Esophagus squamous epithelium (tissue), 5 donors: ENCODE results near the gene TNRC6A. TPM values are rescaled to one million over a fixed set of nuclear protein-coding genes. Genes with fewer than 3 reads are reported as not detected.

Experiments used
- DNase-seq: peaks from one replicate; lab custom pipeline; 2025; lab: John Stamatoyannopoulos, UW
- H3K27ac ChIP-seq, 4 donors: fragments of 200-600 bp; sonication (generic); one replicate each; pipeline ENCODE4 v1.5.1; 2016 to 2019; ENCODE audit warnings: mild to moderate bottlenecking in 1 of 4
- H3K27me3 ChIP-seq, 4 donors: fragments of 200-600 bp; sonication (generic); 1 replicate in 3 of 4; 2 replicates in 1 of 4; pipeline versions ENCODE4 v1.5.1 to v1.6.0; 2017 to 2021; ENCODE audit warnings: antibody characterized with exemption in 1 of 4
- H3K36me3 ChIP-seq, 3 donors: fragments of 200-600 bp; sonication (generic); one replicate each; pipeline ENCODE4 v1.5.1; 2016 to 2019
- H3K4me1 ChIP-seq, 3 donors: fragments of 200-600 bp; sonication (generic); one replicate each; pipeline ENCODE4 v1.5.1; 2017 to 2019
- H3K4me3 ChIP-seq, 4 donors: fragments of 200-600 bp; sonication (generic); 1 replicate in 3 of 4; 2 replicates in 1 of 4; pipeline ENCODE4 v1.5.1; 2016 to 2019; ENCODE audit warnings: mild to moderate bottlenecking in 2 of 4, moderate library complexity in 1 of 4
- H3K9me3 ChIP-seq, 3 donors: fragments of 200-600 bp; sonication (generic); one replicate each; pipeline ENCODE4 v1.5.1; 2016 to 2019
- POLR2A ChIP-seq, 4 donors: fragments of 450-650 bp; IDR thresholded peaks; one replicate each; pipeline ENCODE4 v1.6.1; 2017; ENCODE audit warnings: antibody characterized with exemption in 4 of 4, mild to moderate bottlenecking in 4 of 4, moderate library complexity in 3 of 4
- WGBS, 2 donors: methylation state at CpG; one replicate each; pipeline ENCODE4 v1.1.5; 2018; 5-methylcytosine and 5-hydroxymethylcytosine counted together
- intact Hi-C: fragments of 100-400 bp; cut with DNase I; formaldehyde crosslinking; loops from one replicate; pipeline ENCODE4 v1.15.0; 2022
- total RNA-seq, 4 donors: library from RNA; depleted of rRNA; stranded (reverse); fragments of >200 nt; gene quantifications; one replicate each; pipeline ENCODE4 v1.1.0, GENCODE V29; 2016
- TF ChIP-seq, protein P1 (sequence below), 6 experiments: fragments of 450-650 bp in 4 of 6; fragments of 200-600 bp in 2 of 6; sonication (generic) in 2 of 6; IDR thresholded peaks; one replicate each; pipeline ENCODE4 v1.5.1; 2016 to 2019; ENCODE audit warnings: antibody characterized with exemption in 6 of 6, mild to moderate bottlenecking in 4 of 6, moderate library complexity in 4 of 6
- donor health status: DM: yes; HTN: yes; CAD: no.

Gene TNRC6A
- total RNA-seq, 4 donors from 2014 or later, result 12.3 to 34.0 (median 18.5) TPM

- Histone ChIP-seq H3K4me1 (no peaks in the 10 kb centered on the region), H3K4me3 (no peak overlapping the region), H3K36me3 (no peaks in the 10 kb centered on the region), H3K27ac (no peak overlapping the region), H3K9me3 (peaks cover 0 to 4% (median 0%) of the 10 kb centered on the region in 3 donors), H3K27me3 (peaks cover 0 to 3% (median 0%) of the 10 kb centered on the region in 4 donors)
- DNase-seq, result no peak
- WGBS, 2 donors, result 59 to 61% methylated on average over 1 of the region's 1 CpG
- intact Hi-C loops, result no loop called here
- TF ChIP-seq, protein P1, sequence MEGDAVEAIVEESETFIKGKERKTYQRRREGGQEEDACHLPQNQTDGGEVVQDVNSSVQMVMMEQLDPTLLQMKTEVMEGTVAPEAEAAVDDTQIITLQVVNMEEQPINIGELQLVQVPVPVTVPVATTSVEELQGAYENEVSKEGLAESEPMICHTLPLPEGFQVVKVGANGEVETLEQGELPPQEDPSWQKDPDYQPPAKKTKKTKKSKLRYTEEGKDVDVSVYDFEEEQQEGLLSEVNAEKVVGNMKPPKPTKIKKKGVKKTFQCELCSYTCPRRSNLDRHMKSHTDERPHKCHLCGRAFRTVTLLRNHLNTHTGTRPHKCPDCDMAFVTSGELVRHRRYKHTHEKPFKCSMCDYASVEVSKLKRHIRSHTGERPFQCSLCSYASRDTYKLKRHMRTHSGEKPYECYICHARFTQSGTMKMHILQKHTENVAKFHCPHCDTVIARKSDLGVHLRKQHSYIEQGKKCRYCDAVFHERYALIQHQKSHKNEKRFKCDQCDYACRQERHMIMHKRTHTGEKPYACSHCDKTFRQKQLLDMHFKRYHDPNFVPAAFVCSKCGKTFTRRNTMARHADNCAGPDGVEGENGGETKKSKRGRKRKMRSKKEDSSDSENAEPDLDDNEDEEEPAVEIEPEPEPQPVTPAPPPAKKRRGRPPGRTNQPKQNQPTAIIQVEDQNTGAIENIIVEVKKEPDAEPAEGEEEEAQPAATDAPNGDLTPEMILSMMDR (IDR thresholded peaks at IDR 0.05), result no peak
- no peak for TF ChIP-seq POLR2A (IDR thresholded peaks at IDR 0.05)
Observed at GRCh38 chr16:24861461-24861860, 132.0 kb downstream of the TNRC6A start.

DNA sequence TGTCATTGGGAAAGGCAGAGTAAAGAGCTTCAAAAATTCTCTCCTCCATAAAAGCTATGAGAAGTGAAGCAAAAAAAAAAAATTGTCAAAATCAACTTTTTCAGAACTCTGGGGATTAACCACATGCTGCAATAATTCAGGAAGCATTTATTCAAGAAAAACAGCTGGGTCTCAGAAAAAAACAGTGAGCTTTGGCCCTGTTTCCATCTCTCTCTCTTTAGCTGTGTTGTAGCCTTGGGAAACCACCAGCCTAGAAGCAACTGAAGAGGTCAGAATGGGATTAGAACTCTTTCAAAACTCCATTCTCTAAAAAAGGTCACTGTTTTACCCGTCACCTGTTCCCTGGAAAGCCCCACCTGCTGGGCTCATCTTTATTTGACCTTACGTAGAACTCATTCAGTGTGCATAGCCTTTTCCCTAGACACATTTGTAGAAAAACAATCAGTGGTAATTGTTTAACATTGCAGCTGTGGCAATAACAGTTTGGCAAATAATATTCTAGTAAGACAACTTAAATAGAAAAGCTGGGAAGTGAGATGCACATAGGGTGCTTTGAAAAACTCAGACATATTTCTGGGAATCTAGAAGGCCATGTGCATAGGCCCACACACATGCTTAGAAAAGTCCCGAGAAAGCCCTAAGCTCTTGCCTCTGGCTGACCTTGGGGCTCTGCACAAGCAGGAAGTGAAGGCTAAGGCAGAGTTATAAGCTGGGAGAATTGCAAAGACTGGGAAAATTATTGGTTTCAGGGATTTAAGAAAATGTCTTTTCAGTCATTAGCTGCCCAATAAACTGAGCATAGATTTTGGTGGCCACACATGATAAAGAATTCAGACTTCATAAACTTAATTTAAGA, 134.4 kb downstream of the TNRC6A start:
- 80 to 89% methylated on average over 3 of the region's 3 CpGs for WGBS, 2 donors
- H3K4me3 ChIP-seq, result no peak overlapping the region
- H3K27ac ChIP-seq, result no peak overlapping the region
- TF ChIP-seq, protein P1 (IDR thresholded peaks at IDR 0.05), result no peak
- TF ChIP-seq POLR2A (IDR thresholded peaks at IDR 0.05), result no peak
- intact Hi-C loops, result no loop called here
- H3K27me3 ChIP-seq, result no peaks in the 10 kb centered on the region
- H3K4me1 ChIP-seq, result no peaks in the 10 kb centered on the region
- DNase-seq, result no peak
- peaks cover 0 to 4% (median 0%) of the 10 kb centered on the region in 3 donors for H3K9me3 ChIP-seq
- no peaks in the 10 kb centered on the region for H3K36me3 ChIP-seq

- TF ChIP-seq, protein P1 (IDR thresholded peaks at IDR 0.05), result no peak
- TF ChIP-seq POLR2A (IDR thresholded peaks at IDR 0.05), result no peak
- 60% methylated on average over 4 of the region's 8 CpGs; no CpG with 5 or more reads in 1 of the 2 donors for WGBS, 2 donors
- intact Hi-C loops, result no loop called here
- DNase-seq, result no peak
- Histone ChIP-seq H3K4me1 (no peaks in the 10 kb centered on the region), H3K4me3 (no peak overlapping the region), H3K36me3 (no peaks in the 10 kb centered on the region), H3K27me3 (no peaks in the 10 kb centered on the region), H3K9me3 (peaks cover 0 to 3% (median 0%) of the 10 kb centered on the region in 3 donors), H3K27ac (no peak overlapping the region)
Observed at GRCh38 chr16:24869033-24869432, 139.6 kb downstream of the TNRC6A start.

GRCh38 chr16:24871891-24872290, 142.4 kb downstream of the TNRC6A start:
- WGBS, 2 donors, result 80 to 99% methylated on average over 5 of the region's 5 CpGs
- TF ChIP-seq, protein P1 (IDR thresholded peaks at IDR 0.05), result no peak
- no peak for TF ChIP-seq POLR2A (IDR thresholded peaks at IDR 0.05)
- Histone ChIP-seq H3K36me3 (no peaks in the 10 kb centered on the region), H3K27ac (no peak overlapping the region), H3K4me3 (no peak overlapping the region), H3K9me3 (no peaks in the 10 kb centered on the region), H3K27me3 (no peaks in the 10 kb centered on the region), H3K4me1 (no peaks in the 10 kb centered on the region)
- intact Hi-C loops, result no loop called here
- no peak for DNase-seq

GRCh38 chr16:24873028-24873427, 143.6 kb downstream of the TNRC6A start:
- Histone ChIP-seq H3K4me1 (no peaks in the 10 kb centered on the region), H3K36me3 (no peaks in the 10 kb centered on the region), H3K27ac (no peak overlapping the region), H3K4me3 (no peak overlapping the region), H3K9me3 (no peaks in the 10 kb centered on the region), H3K27me3 (no peaks in the 10 kb centered on the region)
- intact Hi-C loops, result no loop called here
- DNase-seq, result no peak
- WGBS, 2 donors, result 63 to 71% methylated on average over 2 of the region's 2 CpGs
- TF ChIP-seq, protein P1 (IDR thresholded peaks at IDR 0.05), result no peak
- TF ChIP-seq POLR2A (IDR thresholded peaks at IDR 0.05), result no peak
